Measurements from ENCODE around the gene NPC1L1. TPM values are rescaled to one million over a fixed set of nuclear protein-coding genes. Genes with fewer than 3 reads are reported as not detected.
A peak's percentile ranks its signal among the peaks of the same experiment; 100 is the strongest.

Gene NPC1L1
- total RNA-seq, 1 donor = not detected

- peak; percentile 32 for DNase-seq (ENCODE audit: insufficient read length, low spot score, missing footprints)
- peak overlapping the region; percentile 83 for H3K4me2 ChIP-seq (ENCODE audit: insufficient read depth, low read length)
- peak overlapping the region; percentile 96 for H3K4me3 ChIP-seq (ENCODE audit: insufficient read depth, low read length)
- H3K9me3 ChIP-seq (ENCODE audit: low read depth, low read length) = no peaks in the 10 kb centered on the region
- peaks cover 12% of the 10 kb centered on the region for H4K20me1 ChIP-seq (ENCODE audit: insufficient read depth, low read length)
- no peak for TF ChIP-seq CTCF (IDR thresholded peaks at IDR 0.05; ENCODE audit: extremely low read depth, low read depth, low read length)
- H3K36me3 ChIP-seq (ENCODE audit: insufficient read depth, low read length) = peaks cover 53% of the 10 kb centered on the region
- no peaks in the 10 kb centered on the region for H3K27me3 ChIP-seq (ENCODE audit: insufficient read depth, low read length)
- H3K4me1 ChIP-seq (ENCODE audit: insufficient read depth, low read length) = peaks cover 20% of the 10 kb centered on the region
- H3K27ac ChIP-seq (ENCODE audit: low read depth, low read length) = peak overlapping the region; percentile 85
- no peak overlapping the region for H2AFZ ChIP-seq (ENCODE audit: low read length)
- H3K79me2 ChIP-seq (ENCODE audit: insufficient read depth, low read length) = peaks cover 58% of the 10 kb centered on the region
These were observed 31.6 kb upstream of the NPC1L1 start for GRCh38 chr7:44572771-44573170.

DNA sequence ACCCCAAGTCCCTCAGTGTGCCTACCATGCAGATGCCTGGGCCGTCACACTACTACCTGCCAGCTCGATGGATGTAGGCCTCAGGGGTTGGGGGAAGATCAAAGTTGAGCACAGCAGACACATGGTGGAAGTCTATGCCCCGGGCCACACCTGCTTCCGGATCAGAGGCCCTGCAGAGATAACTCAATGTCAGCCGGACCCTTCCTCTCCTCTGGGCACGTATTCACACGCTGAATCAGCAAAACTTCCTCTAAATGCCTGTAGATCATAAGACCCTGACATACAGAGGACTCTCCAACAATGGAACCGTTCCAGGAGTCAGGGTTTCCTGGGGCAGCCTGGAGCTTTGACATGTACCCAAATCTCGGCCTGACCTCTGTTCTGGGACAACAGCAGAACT is 28.8 kb upstream of the NPC1L1 start:
- Histone ChIP-seq H3K4me1 (ENCODE audit: insufficient read depth, low read length) (peaks cover 20% of the 10 kb centered on the region), H3K36me3 (ENCODE audit: insufficient read depth, low read length) (peaks cover 68% of the 10 kb centered on the region), H3K27me3 (ENCODE audit: insufficient read depth, low read length) (no peaks in the 10 kb centered on the region), H2AFZ (ENCODE audit: low read length) (no peak overlapping the region), H3K79me2 (ENCODE audit: insufficient read depth, low read length) (peaks cover 50% of the 10 kb centered on the region), H3K4me2 (ENCODE audit: insufficient read depth, low read length) (no peak overlapping the region), H3K9me3 (ENCODE audit: low read depth, low read length) (no peaks in the 10 kb centered on the region), H4K20me1 (ENCODE audit: insufficient read depth, low read length) (peaks cover 21% of the 10 kb centered on the region), H3K4me3 (ENCODE audit: insufficient read depth, low read length) (no peak overlapping the region), H3K27ac (ENCODE audit: low read depth, low read length) (no peak overlapping the region)
- DNase-seq (ENCODE audit: insufficient read length, low spot score, missing footprints) = no peak
- no peak for TF ChIP-seq CTCF (IDR thresholded peaks at IDR 0.05; ENCODE audit: extremely low read depth, low read depth, low read length)

DNA sequence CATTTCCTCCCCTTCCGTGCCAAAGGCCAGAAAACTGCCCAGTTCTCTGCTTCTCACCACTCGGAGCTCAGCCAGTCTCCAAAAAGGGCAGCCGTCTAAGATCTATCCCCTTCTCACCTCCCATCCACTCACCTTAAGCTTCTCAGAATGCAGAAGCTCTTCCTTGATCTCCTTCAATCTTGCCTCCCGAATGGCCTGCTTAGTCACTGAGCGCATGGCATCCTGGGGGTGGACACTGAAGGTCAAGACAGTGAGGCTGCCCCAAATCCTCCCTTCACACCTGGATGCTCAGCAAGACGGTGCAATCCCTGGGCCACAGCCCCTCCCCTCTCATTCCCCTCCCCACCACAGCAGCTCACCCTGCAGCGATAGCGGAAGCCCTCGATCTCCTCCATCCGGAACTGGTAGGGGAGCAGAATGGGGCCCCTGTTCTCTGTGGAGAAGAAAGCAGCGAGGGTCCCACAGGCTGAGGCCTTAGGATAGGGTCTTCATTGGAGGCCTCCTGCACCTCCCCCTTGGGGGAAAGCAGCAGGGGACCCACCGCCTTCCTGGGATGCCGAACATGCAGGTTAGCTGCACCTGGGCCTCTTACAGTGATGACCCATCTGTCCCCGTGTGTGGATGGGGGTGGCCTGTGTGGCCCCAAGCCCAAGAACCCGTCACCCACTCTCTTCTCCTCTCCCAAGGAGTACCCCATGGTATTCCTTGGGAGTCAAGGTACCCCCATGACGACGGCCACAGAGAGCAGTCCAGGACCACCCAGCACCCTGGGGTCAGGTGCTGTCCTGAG is 27.8 kb upstream of the NPC1L1 start:
- no peak for DNase-seq (ENCODE audit: insufficient read length, low spot score, missing footprints)
- no peak overlapping the region for H3K4me3 ChIP-seq (ENCODE audit: insufficient read depth, low read length)
- H3K4me2 ChIP-seq (ENCODE audit: insufficient read depth, low read length) = no peak overlapping the region
- H3K79me2 ChIP-seq (ENCODE audit: insufficient read depth, low read length) = peaks cover 40% of the 10 kb centered on the region
- H3K4me1 ChIP-seq (ENCODE audit: insufficient read depth, low read length) = peaks cover 11% of the 10 kb centered on the region
- H3K36me3 ChIP-seq (ENCODE audit: insufficient read depth, low read length) = peaks cover 77% of the 10 kb centered on the region
- no peak overlapping the region for H3K27ac ChIP-seq (ENCODE audit: low read depth, low read length)
- TF ChIP-seq CTCF (IDR thresholded peaks at IDR 0.05; ENCODE audit: extremely low read depth, low read depth, low read length) = no peak
- no peaks in the 10 kb centered on the region for H3K9me3 ChIP-seq (ENCODE audit: low read depth, low read length)
- H3K27me3 ChIP-seq (ENCODE audit: insufficient read depth, low read length) = no peaks in the 10 kb centered on the region
- no peak overlapping the region for H2AFZ ChIP-seq (ENCODE audit: low read length)
- H4K20me1 ChIP-seq (ENCODE audit: insufficient read depth, low read length) = peaks cover 29% of the 10 kb centered on the region

- no peak for TF ChIP-seq CTCF (IDR thresholded peaks at IDR 0.05; ENCODE audit: extremely low read depth, low read depth, low read length)
- H4K20me1 ChIP-seq (ENCODE audit: insufficient read depth, low read length) = peaks cover 29% of the 10 kb centered on the region
- H3K9me3 ChIP-seq (ENCODE audit: low read depth, low read length) = no peaks in the 10 kb centered on the region
- no peak overlapping the region for H3K27ac ChIP-seq (ENCODE audit: low read depth, low read length)
- H2AFZ ChIP-seq (ENCODE audit: low read length) = no peak overlapping the region
- H3K27me3 ChIP-seq (ENCODE audit: insufficient read depth, low read length) = no peaks in the 10 kb centered on the region
- H3K36me3 ChIP-seq (ENCODE audit: insufficient read depth, low read length) = peaks cover 77% of the 10 kb centered on the region
- H3K4me3 ChIP-seq (ENCODE audit: insufficient read depth, low read length) = no peak overlapping the region
- H3K79me2 ChIP-seq (ENCODE audit: insufficient read depth, low read length) = peaks cover 29% of the 10 kb centered on the region
- H3K4me1 ChIP-seq (ENCODE audit: insufficient read depth, low read length) = peaks cover 7% of the 10 kb centered on the region
- no peak overlapping the region for H3K4me2 ChIP-seq (ENCODE audit: insufficient read depth, low read length)
- no peak for DNase-seq (ENCODE audit: insufficient read length, low spot score, missing footprints)
These were observed 26.8 kb upstream of the NPC1L1 start for GRCh38 chr7:44567884-44568283.

Data from osteoblast (primary cell).